Left ventricle myocardium inferior (tissue), 1 donor: ENCODE data around the gene RASSF7. TPM values are rescaled to one million over a fixed set of nuclear protein-coding genes. Genes with fewer than 3 reads are reported as not detected.

Experiments
- DNase-seq: peaks from one replicate; pipeline ENCODE4 v3.0.0-alpha.2; 2020
- H3K27ac ChIP-seq: fragments of 200-600 bp; replicated peaks from 2 replicates; pipeline ENCODE4 v1.8.0; 2021
- H3K27me3 ChIP-seq: fragments of 200-600 bp; 2 replicates; pipeline ENCODE4 v1.8.0; 2021; ENCODE audit warnings: low read depth
- H3K36me3 ChIP-seq: fragments of 200-600 bp; 2 replicates; pipeline ENCODE4 v1.8.0; 2021
- H3K4me1 ChIP-seq: fragments of 200-600 bp; 2 replicates; pipeline ENCODE4 v1.8.0; 2021
- H3K4me3 ChIP-seq: fragments of 200-600 bp; 2 replicates; pipeline ENCODE4 v1.8.0; 2021; ENCODE audit warnings: mild to moderate bottlenecking, moderate library complexity
- H3K9me3 ChIP-seq: fragments of 200-600 bp; replicated peaks from 2 replicates; pipeline ENCODE4 v1.8.0; 2021
- CTCF ChIP-seq: fragments of 200-600 bp; IDR thresholded peaks from 2 replicates; pipeline ENCODE4 v1.8.0; 2021; ENCODE audit warnings: antibody characterized with exemption, mild to moderate bottlenecking, borderline replicate concordance
- intact Hi-C: fragments of 100-400 bp; cut with micrococcal nuclease; formaldehyde crosslinking; loops from one replicate; pipeline ENCODE4 v1.11.0; 2022
- total RNA-seq: library from RNA; stranded (reverse); fragmentation: NEBNext Ultra II Directional; extraction: Animal tissue kit (Norgen Biotek cat#: 25700); gene quantifications from one replicate; pipeline ENCODE4 v1.2.1, GENCODE V29; 2021
- donor health status: DM: no; HTN: yes; CAD: no; lungs with severe emphysema.

RASSF7 gene
- total RNA-seq, 1 donor from 2014 or later, result 4.5 TPM

DNA sequence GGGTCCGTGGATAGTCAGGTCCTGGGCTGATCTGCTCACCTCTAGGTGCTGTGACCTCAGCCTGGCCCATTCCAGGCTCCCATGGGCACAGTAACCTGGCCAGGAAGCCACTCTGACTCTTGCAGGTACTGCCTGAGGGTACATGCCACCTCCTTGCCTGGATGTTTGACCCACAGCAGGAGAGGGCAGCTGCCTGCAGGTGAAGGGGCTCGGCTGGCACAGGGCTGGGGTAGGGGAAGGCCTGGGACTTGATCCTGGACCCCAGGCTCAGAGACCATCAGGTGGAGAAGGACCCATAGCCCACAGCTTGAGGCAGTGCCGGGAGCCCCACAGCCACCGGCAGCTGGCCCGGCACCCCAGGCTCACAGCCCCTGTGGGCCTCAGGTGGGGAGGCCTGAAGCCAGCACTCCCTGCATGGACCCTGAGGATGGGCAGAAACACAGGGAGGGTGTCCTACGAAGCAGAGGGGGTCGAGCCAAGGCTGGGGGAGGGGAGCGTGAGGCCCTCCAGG is 20.7 kb upstream of the RASSF7 start:
- TF ChIP-seq CTCF, result no peak
- Histone ChIP-seq H3K4me1 (peaks cover 23% of the 10 kb centered on the region), H3K27ac (no peak overlapping the region), H3K9me3 (no peaks in the 10 kb centered on the region), H3K27me3 (peaks cover 40% of the 10 kb centered on the region), H3K4me3 (no peak overlapping the region), H3K36me3 (no peaks in the 10 kb centered on the region)
- no peak for DNase-seq
- intact Hi-C loops, result no loop called here

GRCh38 chr11:540583-541432 is 20.0 kb upstream of the RASSF7 start:
- no peak overlapping the region for H3K4me3 ChIP-seq
- H3K27ac ChIP-seq, result no peak overlapping the region
- no peaks in the 10 kb centered on the region for H3K9me3 ChIP-seq
- intact Hi-C loops, result no loop called here
- no peak for TF ChIP-seq CTCF
- H3K27me3 ChIP-seq, result peaks cover 44% of the 10 kb centered on the region
- DNase-seq, result peak; percentile 16
- H3K4me1 ChIP-seq, result peaks cover 21% of the 10 kb centered on the region
- H3K36me3 ChIP-seq, result no peaks in the 10 kb centered on the region

- H3K27me3 ChIP-seq, result peaks cover 43% of the 10 kb centered on the region
- no peak overlapping the region for H3K4me3 ChIP-seq
- no peak overlapping the region for H3K27ac ChIP-seq
- DNase-seq, result no peak
- H3K36me3 ChIP-seq, result no peaks in the 10 kb centered on the region
- no peak for TF ChIP-seq CTCF
- intact Hi-C loops, result no loop called here
- H3K9me3 ChIP-seq, result no peaks in the 10 kb centered on the region
- H3K4me1 ChIP-seq, result peaks cover 14% of the 10 kb centered on the region
Measured at GRCh38 chr11:541433-541885, 19.3 kb upstream of the RASSF7 start.

DNA sequence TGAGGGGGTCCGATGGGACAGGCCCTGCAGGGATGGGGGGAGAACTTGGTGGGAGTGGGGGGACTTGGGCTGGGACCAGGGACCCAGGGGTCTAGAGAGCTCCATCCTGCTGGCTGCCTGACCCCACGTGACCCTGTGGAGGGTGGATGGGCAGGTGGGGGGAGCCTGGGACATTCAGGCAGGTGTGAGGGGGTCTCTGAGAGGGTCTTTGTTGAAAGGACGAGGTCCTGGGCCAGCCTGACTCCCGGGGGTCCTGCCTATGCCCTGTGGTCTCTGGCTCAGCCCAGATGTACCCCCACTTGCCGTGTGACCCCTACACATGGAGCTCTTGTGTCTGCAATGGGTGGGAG is 16.0 kb upstream of the RASSF7 start:
- DNase-seq, result no peak
- no peak for TF ChIP-seq CTCF
- no peaks in the 10 kb centered on the region for H3K9me3 ChIP-seq
- intact Hi-C loops, result no loop called here
- no peak overlapping the region for H3K27ac ChIP-seq
- H3K4me3 ChIP-seq, result no peak overlapping the region
- no peaks in the 10 kb centered on the region for H3K36me3 ChIP-seq
- peaks cover 29% of the 10 kb centered on the region for H3K27me3 ChIP-seq
- H3K4me1 ChIP-seq, result no peaks in the 10 kb centered on the region

DNA sequence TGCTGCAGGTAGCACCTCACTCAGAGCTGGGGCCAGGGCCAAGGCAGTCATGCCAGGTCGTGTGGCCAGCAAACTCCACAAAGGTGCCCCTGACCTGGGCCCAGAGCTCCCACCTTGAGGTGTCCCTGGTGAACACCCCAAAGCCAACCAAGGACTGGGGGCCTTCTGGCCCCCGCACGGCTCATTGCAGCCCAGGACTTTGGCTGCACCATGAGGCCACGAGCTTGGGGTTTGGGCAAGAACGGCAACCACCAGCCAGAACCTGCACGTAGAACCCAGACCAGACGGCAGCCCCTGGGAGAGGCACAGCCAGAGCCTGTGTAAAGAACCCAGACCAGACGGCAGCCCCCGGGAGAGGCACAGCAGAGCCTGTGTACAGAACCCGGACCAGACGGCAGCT is 15.6 kb upstream of the RASSF7 start:
- no peaks in the 10 kb centered on the region for H3K9me3 ChIP-seq
- H3K4me3 ChIP-seq, result no peak overlapping the region
- TF ChIP-seq CTCF, result no peak
- H3K4me1 ChIP-seq, result no peaks in the 10 kb centered on the region
- intact Hi-C loops, result no loop called here
- DNase-seq, result no peak
- no peaks in the 10 kb centered on the region for H3K36me3 ChIP-seq
- H3K27me3 ChIP-seq, result peaks cover 29% of the 10 kb centered on the region
- no peak overlapping the region for H3K27ac ChIP-seq
